GM19238 (cell line): Measurements from ENCODE around the gene FAM162B.
"Not testable (repeated sequence)": the region's sequence is repeated elsewhere in the genome, so short reads cannot be mapped to it uniquely, and the experiment has no call there.

Experiments used
- DNase-seq: peaks from one replicate; pipeline ENCODE4 v3.0.0; 2011; ENCODE audit warnings: low spot score; ENCODE audit not compliant: insufficient read length

The FAM162B gene

GRCh38 chr6:116764961-116765841 lies at the start of gene FAM162B:
FAM162B (minus strand) TSS chr6:116765719; CDS start chr6:116765576, 143 bp downstream.
- no peak for DNase-seq

GRCh38 chr6:116812051-116812650 lies 46.6 kb upstream of the FAM162B start:
- no peak for DNase-seq

GRCh38 chr6:116801971-116802370 lies 36.5 kb upstream of the FAM162B start:
- no peak for DNase-seq

- DNase-seq = no peak
Observed at GRCh38 chr6:116799945-116800344, 34.4 kb upstream of the FAM162B start.

GRCh38 chr6:116797585-116797984 lies 32.1 kb upstream of the FAM162B start:
- DNase-seq = no peak

GRCh38 chr6:116793224-116793623 lies 27.7 kb upstream of the FAM162B start:
- no peak for DNase-seq

GRCh38 chr6:116783852-116784251 lies 18.3 kb upstream of the FAM162B start:
- no peak for DNase-seq

- no peak for DNase-seq
Observed at GRCh38 chr6:116779573-116780164, 14.2 kb upstream of the FAM162B start.

- DNase-seq = no peak
Observed at GRCh38 chr6:116773886-116774285, 8.4 kb upstream of the FAM162B start.

- no peak for DNase-seq
Observed at GRCh38 chr6:116772450-116772849, 6.9 kb upstream of the FAM162B start.

GRCh38 chr6:116767715-116768114 lies 2.2 kb upstream of the FAM162B start:
- DNase-seq = no peak

- no peak for DNase-seq
Observed at GRCh38 chr6:116766506-116767176, 1.1 kb upstream of the FAM162B start.

- no peak for DNase-seq
Observed at GRCh38 chr6:116764629-116764960, 924 bp downstream of the FAM162B start.

GRCh38 chr6:116763906-116764628 lies 1.5 kb downstream of the FAM162B start:
- no peak for DNase-seq

- no peak for DNase-seq
Observed at GRCh38 chr6:116763048-116763447, 2.5 kb downstream of the FAM162B start.

- no peak for DNase-seq
Observed at GRCh38 chr6:116762235-116762634, 3.3 kb downstream of the FAM162B start.

- DNase-seq = no peak
Observed at GRCh38 chr6:116761779-116762178, 3.7 kb downstream of the FAM162B start.

GRCh38 chr6:116745176-116745575 lies 20.3 kb downstream of the FAM162B start:
- DNase-seq = no peak

- DNase-seq = no peak
Observed at GRCh38 chr6:116741571-116741970, 23.9 kb downstream of the FAM162B start.

- DNase-seq = not testable (repeated sequence)
Observed at GRCh38 chr6:116740486-116740885, 25.0 kb downstream of the FAM162B start.

- no peak for DNase-seq
Observed at GRCh38 chr6:116737004-116737403, 28.5 kb downstream of the FAM162B start.
